IMR-90 (cell line): ENCODE data around the gene GPR176. TPM values are rescaled to one million over a fixed set of nuclear protein-coding genes. Genes with fewer than 3 reads are reported as not detected.
A peak's percentile ranks its signal among the peaks of the same experiment; 100 is the strongest.

Experiments used
- ATAC-seq: fragments of 200-7000 bp; cut with Tn5 transposase; 2 replicates; pipeline ENCODE4 v1.9.1; 2020; ENCODE audit warnings: low read depth, mild to moderate bottlenecking, moderate library complexity
- BruUV-seq: library from RNA; stranded (reverse); fragments of 400-500 nt; replicated peaks from 2 replicates; lab custom pipeline; 2021; lab: Mats Ljungman, UMichigan
- CTCF ChIA-PET: fragments of 300-600 bp; formaldehyde crosslinking; extraction: SDS; loops from one replicate; lab custom pipeline; 2021; ENCODE audit warnings: antibody characterized with exemption; lab: Yijun Ruan, JAX
- POLR2A ChIA-PET: fragments of 300-600 bp; sonication (Branson Sonifier 250); formaldehyde crosslinking; loops from one replicate; lab custom pipeline; 2022; ENCODE audit warnings: antibody characterized with exemption; ENCODE audit not compliant: unreplicated experiment; lab: Charles Lee
- DNase-seq: peaks from one replicate; pipeline ENCODE4 v3.0.0; 2013
- H2AFZ ChIP-seq: replicated peaks from 2 replicates; pipeline ENCODE3; 2013; ENCODE audit warnings: low read length, mild to moderate bottlenecking; ENCODE audit not compliant: poor library complexity
- H2AK5ac ChIP-seq: 2 replicates; pipeline ENCODE4 v1.6.1; 2013; ENCODE audit warnings: low read depth, low read length, inconsistent platforms
- H2AK9ac ChIP-seq: replicated peaks from 2 replicates; pipeline ENCODE3; 2013; ENCODE audit warnings: mild to moderate bottlenecking, low read depth, low read length, moderate library complexity; ENCODE audit not compliant: poor library complexity
- H2BK120ac ChIP-seq: 2 replicates; pipeline ENCODE4 v1.6.1; 2013; ENCODE audit warnings: low read depth, low read length, inconsistent platforms
- H2BK15ac ChIP-seq: 3 replicates; pipeline ENCODE4 v1.6.1; 2013; ENCODE audit warnings: low read depth, low read length, inconsistent platforms
- H2BK20ac ChIP-seq: 2 replicates; pipeline ENCODE4 v1.6.1; 2013; ENCODE audit warnings: low read depth, mild to moderate bottlenecking, inconsistent platforms, low read length, moderate library complexity
- H2BK5ac ChIP-seq: 2 replicates; pipeline ENCODE4 v1.6.1; 2013; ENCODE audit warnings: mild to moderate bottlenecking, low read depth, low read length, inconsistent platforms; ENCODE audit not compliant: poor library complexity, severe bottlenecking
- H3K14ac ChIP-seq: replicated peaks from 2 replicates; pipeline ENCODE4 v1.6.1; 2013; ENCODE audit warnings: low read depth, low read length, inconsistent platforms
- H3K18ac ChIP-seq: 2 replicates; pipeline ENCODE4 v1.6.1; 2013; ENCODE audit warnings: low read depth, low read length, control low read depth
- H3K23ac ChIP-seq: 2 replicates; pipeline ENCODE4 v1.6.1; 2013; ENCODE audit warnings: low read depth, low read length, inconsistent platforms
- H3K27ac ChIP-seq: 2 replicates; pipeline ENCODE4 v1.5.1; 2013; ENCODE audit warnings: mild to moderate bottlenecking, control low read depth, low read length; ENCODE audit not compliant: insufficient read depth
- H3K27me3 ChIP-seq: 2 replicates; pipeline ENCODE4 v1.6.1; 2013; ENCODE audit warnings: low read length; ENCODE audit not compliant: control insufficient read depth, insufficient read depth
- H3K36me3 ChIP-seq: 2 replicates; pipeline ENCODE4 v1.6.1; 2013; ENCODE audit warnings: low read length, mixed read lengths; ENCODE audit not compliant: control insufficient read depth, insufficient read depth
- H3K4ac ChIP-seq: 2 replicates; pipeline ENCODE4 v1.6.1; 2013; ENCODE audit warnings: low read depth, low read length, inconsistent platforms
- H3K4me1 ChIP-seq: 2 replicates; pipeline ENCODE4 v1.6.1; 2013; ENCODE audit warnings: low read length, mixed read lengths; ENCODE audit not compliant: control insufficient read depth, insufficient read depth
- H3K4me2 ChIP-seq: 2 replicates; pipeline ENCODE4 v1.6.1; 2013; ENCODE audit warnings: low read depth, mild to moderate bottlenecking, control low read depth, low read length, moderate library complexity
- H3K4me3 ChIP-seq: 2 replicates; pipeline ENCODE4 v1.5.1; 2013; ENCODE audit warnings: low read depth, mild to moderate bottlenecking, control low read depth, low read length, moderate library complexity; ENCODE audit not compliant: insufficient read depth
- H3K56ac ChIP-seq: 2 replicates; pipeline ENCODE4 v1.6.1; 2013; ENCODE audit warnings: low read length, inconsistent platforms; ENCODE audit not compliant: insufficient read depth; ENCODE audit errors: extremely low read depth
- H3K79me1 ChIP-seq, 2 experiments: 2 replicates each; pipeline ENCODE4 v1.6.1; 2013; ENCODE audit warnings: low read length in 2 of 2, inconsistent platforms in 1 of 2, low read depth in 1 of 2
- H3K9ac ChIP-seq: 2 replicates; pipeline ENCODE4 v1.6.1; 2013; ENCODE audit warnings: low read depth, low read length, control low read depth
- H3K9me1 ChIP-seq: 2 replicates; pipeline ENCODE4 v1.6.1; 2013; ENCODE audit warnings: low read length, inconsistent platforms; ENCODE audit not compliant: insufficient read depth
- H3K9me3 ChIP-seq: 2 replicates; pipeline ENCODE4 v1.6.1; 2013; ENCODE audit warnings: low read length; ENCODE audit not compliant: control insufficient read depth, insufficient read depth
- H4K20me1 ChIP-seq: 2 replicates; pipeline ENCODE4 v1.6.1; 2013; ENCODE audit warnings: low read length, inconsistent platforms; ENCODE audit not compliant: insufficient read depth
- H4K5ac ChIP-seq: 2 replicates; pipeline ENCODE4 v1.6.1; 2013; ENCODE audit warnings: mild to moderate bottlenecking, low read depth, low read length, control low read depth
- H4K8ac ChIP-seq, 2 experiments: 2 replicates each; pipeline ENCODE4 v1.6.1; 2013; ENCODE audit warnings: low read depth in 2 of 2, low read length in 2 of 2, control low read depth in 1 of 2, inconsistent platforms in 1 of 2
- H4K91ac ChIP-seq: 2 replicates; pipeline ENCODE4 v1.6.1; 2013; ENCODE audit warnings: low read depth, low read length, inconsistent platforms; ENCODE audit not compliant: insufficient read depth
- CHD1 ChIP-seq: IDR thresholded peaks from 2 replicates; pipeline ENCODE4 v1.6.1; 2012; ENCODE audit warnings: low read depth, low read length, improper control_type of control experiment
- MAZ ChIP-seq: IDR thresholded peaks from 2 replicates; pipeline ENCODE4 v1.6.1; 2012; ENCODE audit warnings: low read depth, mild to moderate bottlenecking, low read length, improper control_type of control experiment, moderate library complexity, borderline replicate concordance
- MXI1 ChIP-seq: IDR thresholded peaks from 2 replicates; pipeline ENCODE4 v1.6.1; 2012; ENCODE audit warnings: low read depth, mild to moderate bottlenecking, low read length, moderate library complexity, borderline replicate concordance
- WGBS, 2 experiments: methylation state at CpG; one replicate each; pipeline versions ENCODE4 v1.1.5 to v1.1.7; 2013; ENCODE audit warnings: missing lambda C conversion rate in 2 of 2; ENCODE audit not compliant: insufficient read length in 1 of 2; ENCODE audit errors: extremely low coverage in 2 of 2; 5-methylcytosine and 5-hydroxymethylcytosine counted together
- dilution Hi-C: fragments of 300-500 bp; cut with HindIII; formaldehyde crosslinking; loops from one replicate; pipeline ENCODE4 v1.14.3; 2018; ENCODE audit warnings: low sequenced_read_pairs; ENCODE audit not compliant: unreplicated experiment
- in situ Hi-C: fragments of 300-500 bp; cut with MboI; formaldehyde crosslinking; loops from 3 replicates; pipeline ENCODE4 v1.14.3; 2019; ENCODE audit warnings: low sequenced_read_pairs, inconsistent platforms, mixed read lengths
- intact Hi-C: fragments of 100-400 bp; cut with micrococcal nuclease; formaldehyde crosslinking; loops from 2 replicates; pipeline ENCODE4 v1.10.0; 2022
- polyA plus RNA-seq, 3 experiments: library from polyadenylated mRNA; depleted of rRNA; stranded (reverse); fragments of >200 nt; gene quantifications; 2 replicates each; pipeline ENCODE4 v1.2.3, GENCODE V29; 2012; ENCODE audit warnings: low replicate concordance in 1 of 3
- total RNA-seq: library from RNA; depleted of rRNA; stranded (reverse); fragments of >200 nt; gene quantifications from 2 replicates; pipeline ENCODE4 v1.2.3, GENCODE V29; 2012
- TF ChIP-seq, protein P1 (sequence below): fragments of 150-350 bp; IDR thresholded peaks from 2 replicates; pipeline ENCODE4 v1.6.1; 2017; ENCODE audit warnings: mild to moderate bottlenecking, antibody characterized with exemption, low read length, low read depth
- TF ChIP-seq, protein P2 (sequence below): fragments of 150-350 bp; IDR thresholded peaks from 2 replicates; pipeline ENCODE4 v1.6.1; 2016; ENCODE audit warnings: low read depth, mild to moderate bottlenecking, low read length, moderate library complexity, borderline replicate concordance

The GPR176 gene
- total and polyA plus RNA-seq, 2 of the 4 experiments (the other 2 are of a cell fraction), result 114 to 246 TPM

DNA sequence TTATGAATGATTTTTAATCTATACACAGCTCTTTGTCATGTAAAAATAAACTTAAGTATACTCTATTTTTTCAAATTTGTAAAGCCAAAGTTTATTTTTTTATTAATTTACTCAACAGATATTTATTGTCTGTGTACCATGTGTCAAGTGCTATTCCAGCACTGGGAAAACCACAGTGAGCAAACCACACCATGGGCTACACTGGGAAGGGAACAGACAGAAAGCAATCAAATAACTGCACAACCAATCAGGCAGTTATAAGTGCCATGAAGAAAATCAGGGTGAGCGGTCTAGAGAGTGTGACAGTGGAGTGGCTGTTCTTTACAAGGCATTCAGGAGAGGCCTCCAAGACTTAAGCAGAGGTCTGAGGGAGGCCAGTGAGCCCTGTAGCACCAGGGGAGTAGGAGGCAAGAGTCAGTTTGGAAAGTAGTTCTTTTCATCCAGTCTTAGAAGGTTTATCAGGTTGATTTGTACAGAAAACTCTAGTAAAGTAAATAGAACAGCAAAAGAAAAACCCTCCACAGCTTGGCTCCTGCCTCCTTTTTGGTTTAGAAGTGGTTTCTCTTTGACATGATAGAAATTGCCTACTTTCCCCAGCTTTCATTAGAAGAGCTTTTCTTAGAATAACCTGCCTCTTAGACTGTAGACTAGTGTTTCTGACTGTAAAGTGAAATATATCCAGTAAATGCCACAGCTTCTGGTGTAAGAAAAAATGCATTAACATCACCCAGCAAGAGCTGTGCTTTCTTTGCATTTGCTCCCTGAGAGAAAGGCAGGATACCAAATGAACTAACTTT is 27.5 kb upstream of the GPR176 start:
- no peak overlapping the region for H3K14ac ChIP-seq
- in situ Hi-C loops, result no loop called here
- no peak overlapping the region for H3K4me2 ChIP-seq
- H3K27me3 ChIP-seq, result no peaks in the 10 kb centered on the region
- no peak overlapping the region for H2AFZ ChIP-seq
- H3K23ac ChIP-seq, result 0 out of 2 replicates have a peak overlapping the region, but pooled peaks have one; percentile 17
- no peak overlapping the region for H2BK5ac ChIP-seq
- no peak overlapping the region for H3K9ac ChIP-seq
- H3K9me1 ChIP-seq, result peaks cover 5% of the 10 kb centered on the region
- no peak overlapping the region for H3K18ac ChIP-seq
- peaks cover 2% of the 10 kb centered on the region for H3K4me1 ChIP-seq
- no peak overlapping the region for H3K4ac ChIP-seq
- H4K5ac ChIP-seq, result no peak overlapping the region
- DNase-seq, result no peak
- H2BK20ac ChIP-seq, result no peak overlapping the region
- CTCF ChIA-PET, result interaction anchor here (0.6 kb wide), 1 partner anchor 11 kb away, joined by 3 read pairs; no protein-coding TSS in a partner anchor
- no peak overlapping the region for H2AK9ac ChIP-seq
- BruUV-seq, result no TSS peak
- H2BK120ac ChIP-seq, result no peak overlapping the region
- H3K79me1 ChIP-seq, result peaks cover 23 to 66% of the 10 kb centered on the region in 2 experiments
- no peak overlapping the region for H3K4me3 ChIP-seq
- no peaks in the 10 kb centered on the region for H3K9me3 ChIP-seq
- H2AK5ac ChIP-seq, result no peak overlapping the region; the same call in 1 of the 2 replicates
- WGBS, 2 experiments, result no CpG with 5 or more reads among the region's 1 CpG
- ATAC-seq, result no peak
- peaks cover 3% of the 10 kb centered on the region for H4K20me1 ChIP-seq
- POLR2A ChIA-PET, result interaction anchor here (0.8 to 1.2 kb wide), 2 partner anchors 13 to 19 kb away, joined by 3 read pairs; partner anchors contain the start of gene EIF2AK4
- H4K8ac ChIP-seq, result 0 out of 4 replicates have a peak overlapping the region, but pooled peaks of 1 of the 2 experiments have one; percentile 7
- intact Hi-C loops, result no loop called here
- no peak overlapping the region for H4K91ac ChIP-seq
- H3K36me3 ChIP-seq, result peaks cover 39% of the 10 kb centered on the region
- H3K27ac ChIP-seq, result no peak overlapping the region
- H3K56ac ChIP-seq, result no peak overlapping the region
- H2BK15ac ChIP-seq, result no peak overlapping the region
- TF ChIP-seq CHD1 (no peak), MXI1 (no peak), MAZ (no peak)
- TF ChIP-seq, protein P1, sequence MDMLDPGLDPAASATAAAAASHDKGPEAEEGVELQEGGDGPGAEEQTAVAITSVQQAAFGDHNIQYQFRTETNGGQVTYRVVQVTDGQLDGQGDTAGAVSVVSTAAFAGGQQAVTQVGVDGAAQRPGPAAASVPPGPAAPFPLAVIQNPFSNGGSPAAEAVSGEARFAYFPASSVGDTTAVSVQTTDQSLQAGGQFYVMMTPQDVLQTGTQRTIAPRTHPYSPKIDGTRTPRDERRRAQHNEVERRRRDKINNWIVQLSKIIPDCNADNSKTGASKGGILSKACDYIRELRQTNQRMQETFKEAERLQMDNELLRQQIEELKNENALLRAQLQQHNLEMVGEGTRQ, result no peak
- TF ChIP-seq, protein P2, sequence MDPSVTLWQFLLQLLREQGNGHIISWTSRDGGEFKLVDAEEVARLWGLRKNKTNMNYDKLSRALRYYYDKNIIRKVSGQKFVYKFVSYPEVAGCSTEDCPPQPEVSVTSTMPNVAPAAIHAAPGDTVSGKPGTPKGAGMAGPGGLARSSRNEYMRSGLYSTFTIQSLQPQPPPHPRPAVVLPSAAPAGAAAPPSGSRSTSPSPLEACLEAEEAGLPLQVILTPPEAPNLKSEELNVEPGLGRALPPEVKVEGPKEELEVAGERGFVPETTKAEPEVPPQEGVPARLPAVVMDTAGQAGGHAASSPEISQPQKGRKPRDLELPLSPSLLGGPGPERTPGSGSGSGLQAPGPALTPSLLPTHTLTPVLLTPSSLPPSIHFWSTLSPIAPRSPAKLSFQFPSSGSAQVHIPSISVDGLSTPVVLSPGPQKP, result no peak
- dilution Hi-C loops, result no loop called here
